K562 treated with DMSO at 1 percent for 4 hours (cell line): ENCODE results near the gene TMEM168. TPM values are rescaled to one million over a fixed set of nuclear protein-coding genes. Genes with fewer than 3 reads are reported as not detected.

Source experiments
- total RNA-seq: library from RNA; unstranded; fragments of 300-600 nt; gene quantifications from 2 replicates; pipeline ENCODE4 v1.2.3, GENCODE V29; 2022; ENCODE audit not compliant: insufficient read depth

The TMEM168 gene, protein sequence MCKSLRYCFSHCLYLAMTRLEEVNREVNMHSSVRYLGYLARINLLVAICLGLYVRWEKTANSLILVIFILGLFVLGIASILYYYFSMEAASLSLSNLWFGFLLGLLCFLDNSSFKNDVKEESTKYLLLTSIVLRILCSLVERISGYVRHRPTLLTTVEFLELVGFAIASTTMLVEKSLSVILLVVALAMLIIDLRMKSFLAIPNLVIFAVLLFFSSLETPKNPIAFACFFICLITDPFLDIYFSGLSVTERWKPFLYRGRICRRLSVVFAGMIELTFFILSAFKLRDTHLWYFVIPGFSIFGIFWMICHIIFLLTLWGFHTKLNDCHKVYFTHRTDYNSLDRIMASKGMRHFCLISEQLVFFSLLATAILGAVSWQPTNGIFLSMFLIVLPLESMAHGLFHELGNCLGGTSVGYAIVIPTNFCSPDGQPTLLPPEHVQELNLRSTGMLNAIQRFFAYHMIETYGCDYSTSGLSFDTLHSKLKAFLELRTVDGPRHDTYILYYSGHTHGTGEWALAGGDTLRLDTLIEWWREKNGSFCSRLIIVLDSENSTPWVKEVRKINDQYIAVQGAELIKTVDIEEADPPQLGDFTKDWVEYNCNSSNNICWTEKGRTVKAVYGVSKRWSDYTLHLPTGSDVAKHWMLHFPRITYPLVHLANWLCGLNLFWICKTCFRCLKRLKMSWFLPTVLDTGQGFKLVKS
- 5.6 and 7.7 TPM in 2 replicates for total RNA-seq

DNA sequence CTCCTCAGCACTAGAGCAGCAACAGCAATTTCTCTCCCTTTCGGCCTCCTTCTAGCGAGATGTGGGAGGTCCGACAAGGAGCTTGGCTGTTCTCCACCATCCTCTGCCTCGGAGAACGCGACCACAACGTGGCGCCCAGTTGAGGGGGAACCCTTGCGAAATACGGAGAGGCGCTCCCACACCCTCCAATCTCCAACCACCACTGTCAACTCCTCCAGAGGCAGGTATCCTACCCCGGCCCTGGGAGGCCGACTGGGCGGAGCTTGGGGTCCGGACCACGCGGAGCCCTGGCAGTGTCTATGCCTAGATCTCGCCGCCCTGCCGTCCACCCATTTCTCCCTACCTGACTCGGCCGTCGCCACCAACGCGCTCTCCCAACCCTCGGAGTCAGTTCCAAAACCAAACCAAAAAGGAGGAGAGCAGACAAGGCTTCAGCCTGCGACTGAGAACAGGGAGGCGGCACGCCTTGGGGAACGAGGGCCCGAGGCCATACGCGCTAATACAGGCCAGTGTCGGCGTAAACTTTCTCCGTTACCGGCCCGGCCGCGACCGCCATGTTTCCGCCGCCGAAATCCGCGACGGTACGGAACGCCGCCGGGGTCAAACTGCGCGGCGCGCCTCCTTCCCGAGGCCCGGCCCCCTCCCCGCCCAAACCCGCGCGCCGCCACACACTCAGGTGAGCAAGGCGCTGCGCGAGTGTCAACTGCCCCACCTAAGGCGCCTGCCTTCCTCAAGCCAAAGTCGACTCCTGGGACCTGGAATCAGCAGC is at the start of gene TMEM168:
TMEM168 (minus strand) TSS at position 577 of the 769 bp plus-strand sequence. CDS start 5,568 bp downstream, outside the sequence.

